Right ventricle myocardium inferior (tissue), 1 donor: ENCODE results near the gene ZNF536. TPM values are rescaled to one million over a fixed set of nuclear protein-coding genes. Genes with fewer than 3 reads are reported as not detected.

Experiments
- ATAC-seq: fragments of 200-7000 bp; cut with Tn5 transposase; one replicate; pipeline ENCODE4 v1.9.1; 2020; ENCODE audit warnings: mild to moderate bottlenecking, moderate library complexity
- DNase-seq: peaks from one replicate; pipeline ENCODE4 v3.0.0; 2021; ENCODE audit errors: missing footprints
- intact Hi-C: fragments of 100-400 bp; cut with DNase I; formaldehyde crosslinking; loops from one replicate; pipeline ENCODE4 v1.11.0; 2022
- long read RNA-seq: library from polyadenylated mRNA; unstranded; transcript quantifications from one replicate; pipeline ENCODE4 v2.0.0, GENCODE V29; 2021
- total RNA-seq: library from RNA; stranded (reverse); fragmentation: NEBNext Ultra II Directional; extraction: Animal tissue kit (Norgen Biotek cat#: 25700); gene quantifications from one replicate; pipeline ENCODE4 v1.2.1, GENCODE V29; 2021
- donor health status: DM: no; HTN: yes; CAD: no; lungs with severe emphysema.

ZNF536 gene
- 2.2 TPM for total RNA-seq
- long read RNA-seq, partial matches to known transcripts: 0 of 1 reads
- long read RNA-seq, other reads (novel, unspliced or antisense): 1 of 1 reads

DNA sequence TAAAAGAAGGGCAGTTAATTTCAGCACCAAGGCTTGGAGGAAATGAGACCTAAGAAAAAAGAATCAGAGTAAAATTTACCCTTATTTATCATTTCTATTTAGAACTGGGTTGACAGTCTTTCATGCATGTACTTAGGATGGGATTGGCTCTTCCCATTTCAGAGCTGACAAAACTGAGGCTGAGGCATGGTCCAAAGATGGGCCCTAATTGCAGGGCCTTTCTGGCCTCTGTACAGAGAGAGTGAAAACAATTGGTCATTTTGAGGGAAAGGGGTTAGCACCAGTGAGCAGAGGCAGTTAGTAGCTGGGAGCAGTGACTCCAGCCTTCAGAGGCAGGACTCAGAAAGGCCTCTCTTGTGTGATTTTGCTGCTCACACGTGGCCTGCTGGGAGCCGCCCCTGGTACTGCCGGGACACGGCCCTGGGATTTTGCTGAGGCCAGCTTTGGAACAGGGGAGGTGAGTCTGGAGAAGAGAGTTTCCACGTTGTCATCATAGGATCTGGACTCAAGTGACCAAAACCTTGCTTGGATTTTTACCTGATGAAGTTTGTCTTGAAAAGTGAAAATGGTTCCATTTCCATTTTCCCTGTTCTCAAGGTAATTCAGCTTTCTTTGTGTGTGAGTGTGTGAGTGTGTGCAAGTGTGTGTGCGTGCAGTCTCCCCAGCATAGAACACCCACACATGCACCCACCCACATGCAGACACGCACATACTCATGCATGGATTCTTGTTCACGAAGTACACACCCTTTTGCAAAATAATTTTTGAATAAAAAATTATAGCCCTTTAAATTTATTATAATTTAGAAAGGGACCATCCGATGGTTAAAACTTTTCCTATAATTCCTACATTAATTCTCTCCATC, at the start of gene ZNF536:
TSS of gene ZNF536 (plus strand) at position 425 of the 865 bp plus-strand sequence. CDS start 71,179 bp downstream, outside the sequence.
- DNase-seq (no peak), ATAC-seq (no peak)
- intact Hi-C loops: no loop called here

DNA sequence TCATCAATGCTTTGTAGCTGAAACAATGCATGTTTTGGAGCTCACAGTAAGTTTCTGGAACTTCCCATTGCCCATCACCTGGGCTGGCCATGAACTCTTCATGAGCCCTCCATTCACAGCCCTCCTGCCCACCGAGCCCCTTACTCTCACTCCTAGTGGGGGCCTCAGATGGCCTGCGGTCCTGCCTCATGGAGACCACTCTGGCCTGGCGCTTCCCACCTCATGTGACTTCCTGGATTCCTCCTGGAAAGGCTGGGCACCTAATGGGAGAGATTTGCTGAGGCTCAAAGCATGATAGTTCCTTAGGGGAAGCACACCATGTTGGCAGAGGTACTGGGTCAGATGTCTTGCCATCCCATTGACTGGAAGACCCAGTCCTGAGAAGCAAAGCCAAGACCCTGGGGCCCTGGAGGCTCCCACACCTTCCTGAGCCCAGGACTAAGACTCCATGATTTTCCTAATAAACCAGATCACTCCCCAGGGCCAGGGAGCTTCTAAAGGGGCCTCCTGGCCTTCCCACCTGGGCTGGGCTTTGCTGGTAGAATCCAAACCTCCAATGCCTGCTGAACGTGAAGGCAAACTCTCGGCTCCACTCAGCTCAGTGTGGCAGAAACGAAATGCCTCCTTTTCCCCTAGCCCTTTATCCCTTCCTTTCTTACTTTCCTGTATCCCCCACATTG, 49.4 kb upstream of the ZNF536 start:
- no peak for ATAC-seq
- intact Hi-C loops: no loop called here
- no peak for DNase-seq

DNA sequence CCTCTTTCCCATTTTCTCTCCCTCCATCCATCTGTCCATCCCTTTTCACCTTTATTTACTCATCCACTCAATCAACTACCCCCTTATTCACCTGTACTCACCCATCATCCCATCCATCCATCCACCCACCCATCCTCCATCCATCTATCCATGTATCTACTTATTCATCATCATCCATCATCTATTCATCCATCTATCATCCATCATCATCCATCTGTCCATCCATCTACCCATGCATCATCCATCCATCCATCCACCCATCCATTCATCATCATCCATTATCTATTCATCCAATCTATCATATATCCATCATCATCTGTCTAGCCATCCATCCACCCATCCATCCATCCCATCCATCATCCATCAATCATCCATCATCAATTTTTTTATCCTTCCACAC, 48.3 kb upstream of the ZNF536 start:
- ATAC-seq: no peak
- DNase-seq: no peak
- intact Hi-C loops: no loop called here

DNA sequence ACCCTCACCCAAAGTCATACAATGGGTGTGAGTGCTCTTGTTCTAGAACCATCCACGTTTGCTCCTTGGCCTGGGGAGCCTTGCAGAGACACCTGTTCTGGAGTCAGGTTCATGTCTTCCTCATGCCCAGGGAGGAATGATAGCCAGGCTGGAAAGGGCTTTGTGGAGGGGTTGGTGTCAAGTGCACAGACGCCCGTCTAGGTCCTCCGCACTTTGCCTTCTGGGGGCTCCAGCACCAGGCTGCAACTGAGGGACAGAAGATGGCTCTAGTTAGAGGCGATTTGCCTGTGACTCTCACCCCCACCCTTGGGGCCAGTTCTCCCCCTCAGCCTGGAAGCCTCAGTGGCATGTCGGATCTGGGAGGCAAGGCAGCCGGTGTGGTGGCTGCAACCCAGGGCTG, 47.2 kb upstream of the ZNF536 start:
- intact Hi-C loops: loop anchor here (5.0 kb wide), 1 partner anchor 62 kb away; no protein-coding TSS in a partner anchor
- ATAC-seq (no peak), DNase-seq (no peak)

DNA sequence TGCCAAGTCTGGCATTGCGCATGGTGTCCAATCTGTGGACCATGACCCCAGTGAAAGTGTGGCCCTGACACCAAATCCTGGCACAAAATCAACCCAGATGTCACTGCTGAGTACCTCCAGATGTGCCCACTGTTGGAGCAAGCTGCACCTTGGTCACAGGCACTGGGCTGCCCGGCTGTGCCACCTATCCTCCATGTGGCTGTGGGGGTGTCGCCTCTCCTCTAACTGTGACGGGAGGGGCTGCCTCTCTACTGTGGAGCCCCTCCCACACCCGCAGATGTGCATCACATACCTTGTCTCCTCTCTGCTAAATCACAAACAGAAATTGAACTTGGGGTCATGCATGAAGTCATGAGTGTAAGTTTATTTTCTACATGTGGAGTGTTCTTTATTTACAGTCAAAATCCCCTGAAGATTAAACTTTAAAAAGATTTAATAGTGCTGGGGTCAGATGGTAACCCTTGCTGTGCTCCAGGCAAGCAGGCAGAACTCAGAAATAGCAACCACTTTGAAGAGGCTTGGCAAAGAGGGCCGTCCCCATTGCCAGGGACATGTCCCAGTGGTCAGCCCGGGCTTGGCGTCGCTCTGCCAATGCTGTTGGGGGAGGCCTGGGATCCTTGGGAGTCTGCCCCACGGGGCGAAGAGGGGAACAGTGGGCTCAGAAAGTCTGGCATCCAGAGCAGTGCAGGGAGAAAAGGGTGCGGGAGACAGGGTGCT, 46.4 kb upstream of the ZNF536 start:
- peak; percentile 85 for ATAC-seq
- intact Hi-C loops: loop anchor here (5.0 kb wide), 1 partner anchor 61 kb away; no protein-coding TSS in a partner anchor
- DNase-seq: peak; percentile 70

DNA sequence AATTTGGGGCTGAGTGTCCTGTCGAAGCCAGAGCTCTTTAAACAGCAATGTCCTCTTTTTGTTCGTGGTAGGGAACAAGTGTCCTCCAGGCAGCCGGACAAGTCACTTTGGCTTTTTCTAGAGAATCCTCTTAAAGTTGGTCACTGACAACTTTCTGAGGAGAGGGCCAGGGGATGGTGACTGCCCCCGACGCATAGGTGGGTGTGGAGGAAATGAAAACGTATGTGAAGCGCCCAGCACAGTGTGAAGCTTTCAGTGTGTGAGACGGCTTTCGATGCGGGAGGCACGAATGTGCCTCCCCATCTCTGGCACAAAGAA, 45.8 kb upstream of the ZNF536 start:
- intact Hi-C loops: loop anchor here (5.0 kb wide), 1 partner anchor 61 kb away; no protein-coding TSS in a partner anchor
- DNase-seq (no peak), ATAC-seq (peak; percentile 16)

DNA sequence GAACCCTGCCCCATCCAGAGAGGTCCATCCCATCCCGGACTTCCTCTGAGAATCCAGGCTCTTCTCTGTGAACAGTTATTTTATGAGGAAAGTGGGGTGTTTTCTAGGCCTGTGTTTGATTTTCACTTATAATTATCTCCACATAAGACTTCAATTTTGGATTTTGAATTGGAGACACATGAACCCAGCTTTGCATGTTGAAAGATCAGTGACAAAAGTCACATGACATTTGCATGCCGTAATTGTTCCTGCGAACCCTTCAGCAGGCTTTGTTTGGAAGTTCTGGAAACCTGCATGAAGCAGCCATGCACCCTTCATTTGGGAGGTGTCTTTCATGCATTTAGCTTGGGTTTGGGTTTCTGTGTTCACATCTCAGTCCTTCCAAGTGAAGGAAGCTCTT, 44.9 kb upstream of the ZNF536 start:
- intact Hi-C loops: loop anchor here (5.0 kb wide), 1 partner anchor 60 kb away; no protein-coding TSS in a partner anchor
- no peak for DNase-seq
- no peak for ATAC-seq

DNA sequence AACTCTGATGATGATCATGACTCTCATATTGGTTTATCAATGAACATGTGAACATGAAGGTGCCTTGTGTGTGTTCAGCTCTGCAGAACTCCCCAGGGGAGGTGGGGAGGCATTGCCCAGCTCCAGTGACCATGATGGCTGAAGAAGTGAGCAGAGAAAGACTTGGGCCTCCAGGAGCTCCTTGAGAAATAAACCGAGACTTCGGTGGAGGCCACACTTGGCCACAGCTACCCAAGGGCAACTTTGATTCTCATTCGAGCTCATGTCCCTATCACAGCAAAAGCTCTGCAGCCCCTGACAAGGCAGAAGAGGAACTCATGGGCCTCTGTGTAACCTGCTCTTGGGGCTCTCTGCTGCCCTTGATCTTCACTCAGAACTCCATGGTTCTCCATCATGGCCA, 44.1 kb upstream of the ZNF536 start:
- intact Hi-C loops: loop anchor here (5.0 kb wide), 1 partner anchor 59 kb away; no protein-coding TSS in a partner anchor
- DNase-seq (no peak), ATAC-seq (no peak)

DNA sequence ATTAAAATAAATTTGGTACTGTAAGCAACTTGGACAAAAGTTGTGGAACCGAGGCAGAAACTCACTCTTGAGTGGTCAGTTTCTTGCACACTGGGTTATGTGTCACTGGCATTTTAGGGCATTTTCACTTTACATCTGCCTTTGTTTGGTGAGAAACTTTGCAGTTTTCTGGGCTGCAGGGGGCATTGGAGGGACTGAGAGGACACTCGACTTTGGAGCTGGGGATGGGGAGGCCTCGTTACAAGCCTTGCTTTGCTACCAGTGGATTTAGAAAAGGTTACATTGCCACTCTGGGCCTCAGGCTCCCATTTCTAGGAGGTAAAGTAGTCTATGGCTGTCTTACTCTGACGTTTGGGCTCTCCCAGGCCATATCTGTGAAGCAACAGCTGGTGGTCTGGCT, 41.9 kb upstream of the ZNF536 start:
- DNase-seq: no peak
- no peak for ATAC-seq
- intact Hi-C loops: no loop called here

DNA sequence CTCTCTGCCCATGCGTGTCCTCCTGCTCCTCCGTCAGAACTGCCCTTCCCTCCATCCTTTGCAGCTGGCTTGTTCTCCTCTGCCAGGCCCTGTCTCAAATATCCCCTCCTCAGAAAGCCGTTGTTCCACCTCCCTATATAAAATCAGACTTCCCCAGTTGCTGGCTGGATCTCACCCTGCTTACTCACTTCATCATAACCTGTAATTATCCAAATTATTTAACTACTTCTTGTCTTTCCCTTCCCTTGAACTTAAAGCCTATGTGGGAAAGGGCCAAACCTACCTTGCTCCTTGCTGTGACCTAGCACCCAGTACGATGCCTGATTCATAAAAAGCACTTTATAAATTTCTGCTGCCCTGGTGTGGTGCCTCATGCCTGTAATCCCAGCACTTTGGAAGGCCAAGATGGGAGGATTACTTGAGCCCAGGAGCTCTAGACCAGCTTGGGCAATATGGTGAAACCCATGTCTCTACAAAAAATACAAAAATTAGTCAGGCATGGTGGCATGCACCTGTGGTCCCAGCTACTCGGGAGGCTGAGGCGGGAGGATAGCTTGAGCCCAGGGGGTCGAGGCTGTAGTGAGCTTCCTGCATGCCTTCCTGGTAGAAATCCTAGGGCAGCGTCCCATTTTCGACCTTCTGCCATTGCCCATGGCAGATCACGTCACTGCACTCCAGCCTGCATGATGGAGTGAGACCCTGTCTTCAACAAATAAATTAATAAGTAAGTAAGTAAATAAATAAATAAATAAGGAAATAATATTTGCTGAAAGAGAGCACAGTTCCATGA, 39.5 kb upstream of the ZNF536 start:
- intact Hi-C loops: no loop called here
- ATAC-seq (no peak), DNase-seq (no peak)

DNA sequence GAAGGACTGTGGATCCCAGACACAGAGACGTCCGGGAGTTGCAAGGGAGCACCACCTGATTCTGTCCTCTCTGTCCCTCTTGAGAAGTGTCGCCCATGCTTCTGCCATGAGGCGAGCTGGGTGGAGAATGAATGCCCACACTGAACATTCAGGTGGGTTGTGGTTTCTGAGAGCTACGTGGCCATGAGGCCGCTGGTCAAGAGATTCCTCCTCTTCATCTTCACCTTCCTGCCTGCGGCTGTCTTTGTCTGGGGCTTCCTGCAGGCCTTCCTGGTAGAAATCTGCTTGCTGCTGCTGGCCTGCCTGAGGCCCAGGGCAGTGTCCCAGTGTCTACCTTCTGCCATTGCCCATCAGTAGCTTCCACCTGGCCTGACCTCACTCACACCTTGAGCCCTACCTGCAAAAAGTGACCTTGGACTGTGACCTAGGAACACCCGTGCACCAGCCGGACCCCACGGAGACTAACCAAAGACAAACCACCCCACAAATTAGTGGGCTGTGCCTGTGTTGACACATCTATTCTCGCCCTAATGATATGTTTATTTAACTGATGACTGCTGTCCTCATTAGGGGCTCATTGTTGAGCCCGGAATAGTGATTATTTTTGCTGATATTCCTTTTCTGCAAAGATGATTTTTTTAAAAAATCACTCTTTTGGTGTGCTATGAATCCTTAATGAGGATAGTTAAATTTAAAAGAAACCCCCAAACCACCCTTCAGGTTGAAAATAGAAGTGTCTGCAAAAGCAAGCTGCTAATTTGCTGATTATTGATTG, 38.7 kb upstream of the ZNF536 start:
- ATAC-seq (no peak), DNase-seq (no peak)
- intact Hi-C loops: no loop called here

DNA sequence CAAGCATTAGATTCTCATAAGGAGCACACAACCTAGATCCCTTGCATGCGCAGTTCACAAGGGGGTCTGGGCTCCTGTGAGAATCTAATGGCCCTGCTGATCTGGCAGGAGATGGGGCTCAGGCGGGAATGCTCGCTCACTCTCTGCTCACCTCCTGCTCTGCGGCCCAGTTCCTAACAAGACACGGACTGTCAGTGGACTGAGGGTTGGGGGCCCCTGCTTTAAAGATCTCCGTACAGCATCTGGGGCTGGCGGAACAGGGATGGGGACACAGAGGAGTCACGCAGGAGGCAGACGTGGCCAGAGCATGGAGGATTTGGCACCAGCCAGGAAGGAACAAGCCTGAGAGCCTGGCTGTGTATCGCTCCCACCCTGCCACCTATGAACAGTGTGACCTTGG, 37.3 kb upstream of the ZNF536 start:
- no peak for DNase-seq

DNA sequence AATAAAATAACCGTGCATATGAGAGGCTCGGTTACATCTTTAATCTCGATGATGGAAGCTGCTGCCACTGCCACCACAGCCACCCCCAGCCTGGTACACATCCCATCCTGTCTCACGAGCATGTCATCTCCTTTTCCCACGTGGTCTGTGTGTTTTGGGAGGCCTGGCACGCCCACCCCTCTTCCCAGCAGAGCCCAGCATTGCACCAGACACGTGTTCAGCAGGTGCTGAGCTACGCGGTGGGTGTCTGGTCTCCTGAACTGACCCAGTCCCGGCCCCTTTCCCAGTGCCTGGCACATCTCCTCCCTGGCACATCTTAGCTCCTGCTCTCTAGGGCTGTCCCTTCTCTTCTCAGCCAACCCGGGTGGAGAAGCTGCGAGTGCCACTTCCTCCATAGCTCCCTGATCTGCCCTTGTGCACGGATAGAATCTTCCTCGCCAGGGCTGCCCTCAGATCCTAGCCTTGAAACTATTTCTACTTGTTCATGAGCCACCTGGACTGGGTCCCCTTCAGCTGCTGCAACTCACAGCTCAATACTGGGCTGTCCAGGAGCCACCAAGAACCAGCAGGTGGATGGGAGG, 36.8 kb upstream of the ZNF536 start:
- no peak for DNase-seq
- intact Hi-C loops: no loop called here
- ATAC-seq: no peak

More for the DNA sequence above, 37.3 kb upstream of the ZNF536 start:
- no peak for ATAC-seq
- intact Hi-C loops: no loop called here

DNA sequence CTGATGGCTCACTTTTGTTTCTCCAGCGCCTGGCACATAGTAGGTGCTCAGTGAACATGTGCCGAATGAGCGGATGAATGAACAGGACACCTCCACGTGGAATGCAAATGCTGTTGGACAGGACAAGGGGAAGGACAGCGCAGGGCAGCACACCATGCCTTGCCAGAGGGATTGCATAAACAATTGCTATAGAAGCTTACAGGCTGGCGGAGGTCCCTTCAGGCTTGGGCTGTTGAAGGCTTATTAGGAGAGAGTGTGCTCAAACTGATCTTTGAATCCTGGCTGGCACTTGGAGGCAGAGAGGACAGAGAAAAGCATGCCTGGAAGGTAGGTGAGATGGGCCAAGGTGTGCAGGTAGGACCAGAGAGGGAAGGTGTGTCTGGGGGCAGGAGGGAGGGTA, 35.9 kb upstream of the ZNF536 start:
- no peak for ATAC-seq
- DNase-seq: no peak
- intact Hi-C loops: no loop called here

DNA sequence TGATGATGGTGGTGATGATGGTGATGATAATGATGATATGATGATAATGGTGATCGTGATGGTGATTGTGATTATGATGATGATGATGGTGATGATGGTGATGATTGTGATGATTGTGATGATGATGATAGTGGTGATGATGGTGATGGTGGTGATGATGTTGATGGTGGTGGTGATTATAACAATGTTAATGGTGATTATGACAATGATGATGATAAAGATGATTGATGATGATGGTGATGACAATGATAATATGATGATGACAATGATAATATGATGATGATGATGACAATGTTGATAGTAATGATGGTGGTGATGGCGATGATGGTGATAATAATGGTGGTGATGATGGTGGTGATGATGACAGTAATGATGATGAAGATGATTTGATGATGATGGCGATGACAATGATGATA, 34.1 kb upstream of the ZNF536 start:
- ATAC-seq: no peak
- intact Hi-C loops: no loop called here
- DNase-seq: no peak

DNA sequence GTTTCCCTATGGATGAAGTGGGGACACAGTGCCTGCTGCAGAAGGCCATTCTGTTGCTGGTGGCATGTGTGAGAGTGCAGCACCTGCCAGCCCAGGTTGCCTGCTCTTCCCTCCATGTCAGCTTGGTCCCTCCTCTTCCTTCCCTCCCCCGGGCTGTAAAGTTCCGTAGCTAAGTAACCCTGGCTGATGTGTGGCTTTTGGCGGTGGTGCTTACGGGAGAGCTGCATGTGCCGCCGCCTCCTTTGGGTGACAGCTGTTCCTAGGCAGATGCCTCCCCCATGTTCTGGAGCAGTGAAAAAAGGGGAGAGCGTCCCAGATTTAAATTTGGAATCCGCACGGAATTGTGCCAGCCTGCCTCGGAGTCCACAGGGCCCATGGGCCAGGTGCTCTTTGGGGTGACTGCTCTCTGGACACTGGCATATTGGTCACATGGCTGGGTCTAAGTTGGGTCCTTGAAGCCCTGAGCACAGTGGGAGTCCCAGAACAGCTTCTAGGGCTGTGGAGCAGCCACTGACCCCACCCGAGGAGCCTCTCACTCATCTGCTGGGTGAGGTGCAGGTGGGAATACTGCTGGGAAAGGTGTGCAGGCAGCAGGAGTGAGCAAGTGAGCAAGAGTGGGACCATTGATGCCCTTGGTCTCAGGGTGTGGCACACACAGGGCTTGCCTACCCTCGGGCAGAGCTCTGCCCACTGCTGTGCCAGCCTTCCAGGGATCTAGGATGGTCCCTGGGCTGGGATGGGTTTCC, 33.1 kb upstream of the ZNF536 start:
- DNase-seq (no peak), ATAC-seq (no peak)
- intact Hi-C loops: no loop called here
